Epithelial cell of proximal tubule (primary cell): ENCODE results near the gene SFMBT2. TPM values are rescaled to one million over a fixed set of nuclear protein-coding genes. Genes with fewer than 3 reads are reported as not detected.

Experiments
- DNase-seq: peaks from one replicate; pipeline ENCODE4 v3.0.0-alpha.2; 2011; ENCODE audit warnings: low read depth
- H3K4me3 ChIP-seq: 2 replicates; pipeline ENCODE4 v1.5.1; 2011; ENCODE audit warnings: low read depth, mild to moderate bottlenecking, low read length
- total RNA-seq: library from RNA; depleted of rRNA; stranded (reverse); fragments of >200 nt; gene quantifications from 2 replicates; pipeline ENCODE4 v1.2.3, GENCODE V29; 2015
- TF ChIP-seq, protein P1 (sequence below): conservative IDR thresholded peaks from 2 replicates; pipeline ENCODE4 v1.5.1; 2012; ENCODE audit warnings: low read depth, mild to moderate bottlenecking, low read length

Gene SFMBT2
- total RNA-seq, 1 donor from 2014 or later, result 2.4 TPM

DNA sequence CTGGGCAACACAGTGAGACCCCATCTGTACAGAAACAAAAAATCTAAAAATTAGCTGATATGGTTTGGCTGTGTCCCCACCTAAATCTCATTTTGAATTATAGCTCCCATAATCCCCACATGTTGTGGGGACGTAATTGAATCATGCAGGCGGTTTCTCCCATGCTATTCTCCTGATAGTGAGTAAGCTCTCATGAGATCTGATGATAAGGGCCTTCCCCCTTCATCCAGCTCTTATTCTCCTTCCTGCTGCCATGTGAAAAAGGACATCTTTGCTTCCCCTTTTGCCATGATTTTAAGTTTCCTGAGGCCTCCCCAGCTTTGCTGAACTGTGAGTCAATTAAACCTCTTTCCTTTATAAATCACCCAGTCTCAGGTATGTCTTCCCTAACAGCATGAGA is 136.5 kb downstream of the SFMBT2 start:
- no peak for DNase-seq
- no peak overlapping the region for H3K4me3 ChIP-seq
- TF ChIP-seq, protein P1, sequence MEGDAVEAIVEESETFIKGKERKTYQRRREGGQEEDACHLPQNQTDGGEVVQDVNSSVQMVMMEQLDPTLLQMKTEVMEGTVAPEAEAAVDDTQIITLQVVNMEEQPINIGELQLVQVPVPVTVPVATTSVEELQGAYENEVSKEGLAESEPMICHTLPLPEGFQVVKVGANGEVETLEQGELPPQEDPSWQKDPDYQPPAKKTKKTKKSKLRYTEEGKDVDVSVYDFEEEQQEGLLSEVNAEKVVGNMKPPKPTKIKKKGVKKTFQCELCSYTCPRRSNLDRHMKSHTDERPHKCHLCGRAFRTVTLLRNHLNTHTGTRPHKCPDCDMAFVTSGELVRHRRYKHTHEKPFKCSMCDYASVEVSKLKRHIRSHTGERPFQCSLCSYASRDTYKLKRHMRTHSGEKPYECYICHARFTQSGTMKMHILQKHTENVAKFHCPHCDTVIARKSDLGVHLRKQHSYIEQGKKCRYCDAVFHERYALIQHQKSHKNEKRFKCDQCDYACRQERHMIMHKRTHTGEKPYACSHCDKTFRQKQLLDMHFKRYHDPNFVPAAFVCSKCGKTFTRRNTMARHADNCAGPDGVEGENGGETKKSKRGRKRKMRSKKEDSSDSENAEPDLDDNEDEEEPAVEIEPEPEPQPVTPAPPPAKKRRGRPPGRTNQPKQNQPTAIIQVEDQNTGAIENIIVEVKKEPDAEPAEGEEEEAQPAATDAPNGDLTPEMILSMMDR, result no peak

DNA sequence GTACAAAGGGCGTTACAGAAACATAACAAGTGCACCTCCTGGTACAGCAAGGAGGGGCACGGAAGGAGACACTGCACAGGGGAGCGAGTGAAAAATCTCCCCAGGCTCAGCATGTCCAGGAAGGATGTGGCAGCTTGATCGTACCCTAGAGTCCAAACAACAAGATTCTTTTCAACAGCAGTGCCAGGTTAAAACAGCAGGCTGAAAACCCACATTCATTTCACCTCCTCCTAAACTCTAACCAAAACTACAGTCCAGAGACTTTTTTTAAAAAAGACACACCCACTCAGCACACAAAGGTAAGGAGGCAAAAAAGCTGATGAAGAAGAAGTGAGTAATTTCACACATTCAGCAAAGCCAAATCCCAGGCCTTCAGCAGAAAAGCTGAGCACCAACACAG is 138.8 kb downstream of the SFMBT2 start:
- TF ChIP-seq, protein P1, result no peak
- no peak overlapping the region for H3K4me3 ChIP-seq
- DNase-seq, result no peak

DNA sequence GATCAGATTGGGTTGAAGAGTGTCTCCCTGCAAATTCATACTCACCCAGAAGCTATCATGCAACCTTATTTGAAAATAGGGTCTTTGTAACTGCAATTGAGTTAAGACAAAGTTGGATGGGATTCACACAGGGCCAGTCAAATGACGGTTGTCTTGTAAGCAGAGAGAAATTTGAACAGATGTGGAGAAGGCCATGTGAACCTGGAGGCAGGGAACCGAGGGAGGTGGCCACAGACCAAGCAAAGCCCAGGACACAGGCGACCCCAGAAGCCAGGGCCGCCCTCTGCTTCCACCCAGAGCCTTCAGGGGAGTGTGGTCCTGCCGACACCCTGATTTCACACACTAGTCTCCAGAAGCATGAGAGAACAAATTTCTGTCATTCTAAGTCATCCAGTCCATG is 140.8 kb downstream of the SFMBT2 start:
- no peak overlapping the region for H3K4me3 ChIP-seq
- TF ChIP-seq, protein P1, result no peak
- no peak for DNase-seq

DNA sequence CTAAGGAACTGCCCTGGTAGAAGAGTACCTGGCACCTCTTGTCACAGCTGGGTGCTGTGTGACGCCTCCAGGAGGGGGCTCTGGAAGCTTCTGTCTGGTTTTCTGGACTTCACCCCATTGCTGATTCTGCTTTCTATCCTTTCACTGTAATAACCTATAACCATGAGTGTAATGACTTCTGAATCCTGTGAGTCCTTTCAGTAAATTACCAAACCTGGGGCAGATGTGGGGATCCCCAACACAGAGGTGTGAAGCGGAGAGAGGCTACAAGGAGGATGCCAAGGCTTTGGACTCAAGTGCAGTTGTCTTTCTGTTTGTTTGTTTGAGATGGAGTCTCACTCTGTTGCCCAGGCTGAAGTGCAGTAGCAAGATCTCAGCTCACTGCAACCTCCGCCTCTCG is 143.7 kb downstream of the SFMBT2 start:
- no peak for DNase-seq
- no peak overlapping the region for H3K4me3 ChIP-seq
- TF ChIP-seq, protein P1, result no peak

DNA sequence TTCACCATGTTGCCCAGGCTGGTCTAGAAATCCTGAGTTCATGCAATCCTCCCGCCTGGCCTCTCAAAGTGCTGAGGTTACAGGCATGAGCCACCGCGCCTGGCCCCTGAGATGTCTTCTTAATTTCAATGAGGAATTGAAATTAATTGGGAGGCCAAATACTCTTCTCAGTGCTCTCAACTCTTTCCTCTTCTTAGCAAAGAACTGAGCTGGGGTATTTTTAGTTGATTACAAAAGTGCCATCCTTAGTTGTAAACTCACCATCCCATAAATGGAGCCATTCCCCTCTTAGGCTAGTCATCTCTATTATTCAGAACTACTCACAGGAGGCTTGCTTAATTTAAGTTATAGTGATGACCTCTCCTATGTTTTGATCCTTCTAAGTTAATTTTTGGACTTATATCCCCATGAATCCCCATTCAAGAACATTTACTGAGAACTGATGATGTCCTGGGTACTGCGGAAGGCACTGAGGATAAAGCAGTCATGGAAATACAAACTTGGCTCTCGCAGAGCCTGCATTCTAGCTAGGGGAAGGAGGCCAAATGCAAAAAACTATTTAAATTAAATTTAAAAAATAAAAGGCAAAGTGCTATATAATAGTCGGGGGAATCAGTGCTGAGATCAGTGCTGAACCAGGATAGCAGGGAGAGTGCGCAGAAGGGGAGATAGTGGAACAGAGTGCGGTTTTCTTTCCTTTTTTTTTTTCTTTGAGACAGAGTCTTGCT is 145.3 kb downstream of the SFMBT2 start:
- H3K4me3 ChIP-seq, result no peak overlapping the region
- DNase-seq, result no peak
- TF ChIP-seq, protein P1, result no peak

DNA sequence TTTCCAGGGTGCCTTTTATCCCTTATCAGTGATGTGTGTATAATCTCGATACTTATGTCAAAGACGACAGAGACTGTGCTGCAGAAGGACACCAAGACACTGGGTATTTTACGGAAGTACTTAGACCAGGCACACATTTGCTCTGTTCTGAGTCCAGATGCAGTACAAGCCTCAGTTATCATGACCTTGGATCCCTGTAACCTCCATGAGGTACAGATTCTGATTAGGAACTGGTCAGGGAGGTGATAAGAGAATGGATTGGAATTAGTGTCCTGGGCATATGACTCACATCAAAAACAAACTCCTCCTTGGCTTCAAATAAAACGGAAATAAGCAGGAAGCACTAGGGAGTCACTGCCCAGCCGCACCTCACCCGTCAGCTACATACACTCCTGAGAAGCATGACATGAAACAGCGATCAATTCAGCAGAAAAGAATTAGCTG is 146.5 kb downstream of the SFMBT2 start:
- TF ChIP-seq, protein P1, result no peak
- no peak for DNase-seq
- no peak overlapping the region for H3K4me3 ChIP-seq

DNA sequence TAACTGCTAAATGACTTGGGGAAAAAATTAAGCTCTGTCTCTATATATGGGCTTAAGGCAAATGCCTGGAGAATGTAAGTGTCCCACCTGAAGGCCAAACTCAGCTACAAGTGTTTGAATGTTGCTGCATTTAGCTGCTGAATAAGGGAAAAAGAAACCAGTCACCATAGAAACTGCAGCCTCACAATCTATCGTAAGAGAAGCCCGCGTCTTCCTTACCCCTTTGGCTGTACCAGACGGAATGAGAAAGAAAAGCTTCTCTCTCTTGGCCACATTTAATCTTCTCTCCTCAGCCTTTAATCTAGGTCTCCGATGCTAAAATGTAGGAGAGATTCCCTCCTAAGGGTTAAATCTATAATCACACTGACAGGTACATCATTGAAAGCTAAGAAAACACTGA is 147.2 kb downstream of the SFMBT2 start:
- no peak overlapping the region for H3K4me3 ChIP-seq
- TF ChIP-seq, protein P1, result no peak
- no peak for DNase-seq
